PC-3 (cell line): Measurements from ENCODE around the gene DOCK4.
"Not testable (repeated sequence)": the region's sequence is repeated elsewhere in the genome, so short reads cannot be mapped to it uniquely, and the experiment has no call there.

Experiments used
- CTCF ChIP-seq: fragments of 300-600 bp; sonication (generic); conservative IDR thresholded peaks from 2 replicates; pipeline ENCODE4 v1.5.1; 2017; ENCODE audit warnings: antibody characterized with exemption, low read depth, mild to moderate bottlenecking, low read length
- EZH2 ChIP-seq: fragments of 300-600 bp; sonication (generic); IDR thresholded peaks from one replicate; pipeline ENCODE4 v1.6.1; 2017; ENCODE audit warnings: antibody characterized with exemption, mild to moderate bottlenecking, low read length; ENCODE audit not compliant: unreplicated experiment

- TF ChIP-seq CTCF, EZH2: not testable (repeated sequence)
Observed at GRCh38 chr7:112249967-112250366, 43.8 kb upstream of the DOCK4 start.
